OCI-LY3 (cell line): ENCODE results near the gene PREB.

ENCODE experiments used
- H2AFZ ChIP-seq: fragments of 200-600, 300-600 bp; shearing (Covaris generic); 2 replicates; pipeline ENCODE4 v1.6.0; 2014; ENCODE audit warnings: antibody characterized with exemption, low read depth, low read length
- H3K27ac ChIP-seq: fragments of 200-600, 300-600 bp; sonication (generic); 2 replicates; pipeline ENCODE4 v1.5.1; 2014; ENCODE audit warnings: mild to moderate bottlenecking, low read length, moderate library complexity, mixed read lengths
- H3K27me3 ChIP-seq: fragments of 200-600, 300-600 bp; sonication (generic); 2 replicates; pipeline ENCODE4 v1.6.1; 2014; ENCODE audit warnings: low read depth, low read length, mixed read lengths
- H3K36me3 ChIP-seq: fragments of 200-600, 300-600 bp; sonication (generic); replicated peaks from 2 replicates; pipeline ENCODE3; 2014; ENCODE audit warnings: low read depth, low read length, mixed read lengths
- H3K4me1 ChIP-seq: fragments of 300-600, 200-600 bp; sonication (generic); 2 replicates; pipeline ENCODE4 v1.6.1; 2014; ENCODE audit warnings: low read length, mixed read lengths
- H3K4me2 ChIP-seq: fragments of 200-600, 300-600 bp; sonication (generic); 2 replicates; pipeline ENCODE4 v1.6.1; 2014; ENCODE audit warnings: low read length, mixed read lengths
- H3K4me3 ChIP-seq: fragments of 300-600, 200-600 bp; sonication (generic); 2 replicates; pipeline ENCODE4 v1.5.1; 2014; ENCODE audit warnings: antibody characterized with exemption, mild to moderate bottlenecking, low read length, moderate library complexity
- H3K79me2 ChIP-seq: fragments of 300-600, 200-600 bp; shearing (Covaris generic); 2 replicates; pipeline ENCODE4 v1.6.1; 2014; ENCODE audit warnings: mild to moderate bottlenecking, low read length, mixed read lengths
- H3K9ac ChIP-seq: fragments of 300-600, 200-600 bp; shearing (Covaris generic); 2 replicates; pipeline ENCODE4 v1.6.0; 2014; ENCODE audit warnings: mild to moderate bottlenecking, low read length, moderate library complexity
- H3K9me3 ChIP-seq: fragments of 200-600, 300-600 bp; shearing (Covaris generic); 2 replicates; pipeline ENCODE4 v1.6.1; 2014; ENCODE audit warnings: low read length, mixed read lengths; ENCODE audit not compliant: insufficient read depth
- H4K20me1 ChIP-seq: fragments of 200-600, 300-600 bp; sonication (generic); 2 replicates; pipeline ENCODE4 v1.6.1; 2016; ENCODE audit warnings: low read length, mixed read lengths; ENCODE audit not compliant: insufficient read depth
- EZH2phosphoT487 ChIP-seq: fragments of 200-600 bp; shearing (Covaris generic); IDR thresholded peaks from 2 replicates; pipeline ENCODE4 v1.6.1; 2018; ENCODE audit warnings: antibody characterized with exemption, mixed run types, low read depth
- TF ChIP-seq, protein P1 (sequence below): fragments of 200-600, 300-600 bp; sonication (generic); IDR thresholded peaks from 2 replicates; pipeline ENCODE4 v1.5.1; 2014; ENCODE audit warnings: antibody characterized with exemption, low read length, low read depth

PREB gene

DNA sequence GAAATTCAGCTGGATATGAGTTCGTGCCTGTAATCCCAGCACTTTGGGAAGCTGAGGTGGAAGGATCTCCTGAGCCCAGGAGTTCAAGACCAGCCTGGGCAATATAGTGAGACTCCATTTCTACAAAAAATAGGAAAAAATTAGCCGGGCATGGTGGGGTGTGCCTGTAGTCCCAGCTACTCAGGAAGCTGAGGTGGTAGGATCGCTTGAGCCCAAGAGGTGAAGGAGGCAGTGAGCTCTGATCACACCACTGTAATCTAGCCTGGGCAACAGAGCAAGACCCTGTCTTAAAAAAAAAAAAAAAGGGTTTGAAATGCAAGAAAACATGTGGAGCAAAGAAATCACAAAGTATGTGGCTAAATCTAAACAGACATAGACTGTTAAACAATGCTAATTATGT, 25.4 kb downstream of the PREB start:
- Histone ChIP-seq H2AFZ (no peak overlapping the region), H4K20me1 (no peaks in the 10 kb centered on the region), H3K4me3 (no peak overlapping the region), H3K9ac (no peak overlapping the region), H3K4me1 (no peaks in the 10 kb centered on the region), H3K4me2 (no peak overlapping the region), H3K79me2 (no peaks in the 10 kb centered on the region), H3K27me3 (no peaks in the 10 kb centered on the region), H3K36me3 (no peaks in the 10 kb centered on the region), H3K9me3 (no peaks in the 10 kb centered on the region), H3K27ac (no peak overlapping the region)
- TF ChIP-seq, protein P1, sequence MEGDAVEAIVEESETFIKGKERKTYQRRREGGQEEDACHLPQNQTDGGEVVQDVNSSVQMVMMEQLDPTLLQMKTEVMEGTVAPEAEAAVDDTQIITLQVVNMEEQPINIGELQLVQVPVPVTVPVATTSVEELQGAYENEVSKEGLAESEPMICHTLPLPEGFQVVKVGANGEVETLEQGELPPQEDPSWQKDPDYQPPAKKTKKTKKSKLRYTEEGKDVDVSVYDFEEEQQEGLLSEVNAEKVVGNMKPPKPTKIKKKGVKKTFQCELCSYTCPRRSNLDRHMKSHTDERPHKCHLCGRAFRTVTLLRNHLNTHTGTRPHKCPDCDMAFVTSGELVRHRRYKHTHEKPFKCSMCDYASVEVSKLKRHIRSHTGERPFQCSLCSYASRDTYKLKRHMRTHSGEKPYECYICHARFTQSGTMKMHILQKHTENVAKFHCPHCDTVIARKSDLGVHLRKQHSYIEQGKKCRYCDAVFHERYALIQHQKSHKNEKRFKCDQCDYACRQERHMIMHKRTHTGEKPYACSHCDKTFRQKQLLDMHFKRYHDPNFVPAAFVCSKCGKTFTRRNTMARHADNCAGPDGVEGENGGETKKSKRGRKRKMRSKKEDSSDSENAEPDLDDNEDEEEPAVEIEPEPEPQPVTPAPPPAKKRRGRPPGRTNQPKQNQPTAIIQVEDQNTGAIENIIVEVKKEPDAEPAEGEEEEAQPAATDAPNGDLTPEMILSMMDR: no peak
- no peak for TF ChIP-seq EZH2phosphoT487

DNA sequence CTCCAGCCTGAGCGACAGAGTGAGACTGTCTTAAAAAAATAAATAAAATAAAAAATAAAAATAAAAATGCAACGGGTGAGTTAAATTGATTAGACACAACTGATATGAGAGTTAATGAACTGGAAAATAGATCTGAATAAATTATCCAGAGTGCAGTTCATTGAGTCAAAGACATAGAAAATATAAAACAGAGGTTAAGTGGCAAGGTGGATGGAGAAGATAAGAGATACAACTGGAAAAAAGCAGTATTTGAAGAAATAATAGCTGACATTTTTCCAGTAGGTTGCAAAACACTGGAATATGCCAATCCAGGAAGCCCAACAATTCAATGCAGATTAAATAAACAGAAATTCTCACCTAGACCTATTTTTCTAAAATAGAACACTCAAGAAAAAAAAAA, 26.2 kb downstream of the PREB start:
- H2AFZ ChIP-seq: no peak overlapping the region
- no peaks in the 10 kb centered on the region for H3K9me3 ChIP-seq
- no peaks in the 10 kb centered on the region for H3K79me2 ChIP-seq
- H3K27me3 ChIP-seq: no peaks in the 10 kb centered on the region
- H3K9ac ChIP-seq: no peak overlapping the region
- no peak overlapping the region for H3K4me2 ChIP-seq
- H3K27ac ChIP-seq: no peak overlapping the region
- H3K36me3 ChIP-seq: no peaks in the 10 kb centered on the region
- no peaks in the 10 kb centered on the region for H3K4me1 ChIP-seq
- H4K20me1 ChIP-seq: no peaks in the 10 kb centered on the region
- TF ChIP-seq EZH2phosphoT487: no peak
- TF ChIP-seq, protein P1: no peak
- no peak overlapping the region for H3K4me3 ChIP-seq

DNA sequence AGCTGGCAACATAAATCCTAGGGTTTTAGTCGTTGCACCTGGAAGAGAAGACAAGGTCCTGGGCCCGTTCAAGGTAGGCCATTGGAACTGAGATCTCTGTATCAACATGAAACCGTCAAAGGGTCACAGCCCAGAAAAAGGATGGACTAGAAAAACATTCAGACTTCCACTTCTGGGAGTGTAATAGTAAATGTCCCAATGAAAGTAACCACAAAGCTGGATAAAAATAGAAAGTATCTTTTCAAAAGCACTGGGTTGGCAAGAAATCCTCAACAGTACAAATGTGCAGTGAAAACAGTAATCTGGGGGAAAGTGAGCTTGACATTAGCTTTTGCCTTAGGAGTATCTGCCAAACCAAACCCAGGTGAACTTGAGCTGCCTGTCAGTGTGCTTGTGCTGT, 28.5 kb downstream of the PREB start:
- Histone ChIP-seq H3K36me3 (no peaks in the 10 kb centered on the region), H3K9me3 (no peaks in the 10 kb centered on the region), H3K4me2 (no peak overlapping the region), H3K4me3 (no peak overlapping the region), H3K79me2 (no peaks in the 10 kb centered on the region), H4K20me1 (no peaks in the 10 kb centered on the region), H3K27me3 (no peaks in the 10 kb centered on the region), H3K27ac (no peak overlapping the region), H2AFZ (no peak overlapping the region), H3K9ac (no peak overlapping the region), H3K4me1 (no peaks in the 10 kb centered on the region)
- TF ChIP-seq EZH2phosphoT487: no peak
- TF ChIP-seq, protein P1: no peak

GRCh38 chr2:27102329-27102728, 32.1 kb downstream of the PREB start:
- Histone ChIP-seq H3K27me3 (no peaks in the 10 kb centered on the region), H3K79me2 (no peaks in the 10 kb centered on the region), H3K27ac (no peak overlapping the region), H3K4me1 (no peaks in the 10 kb centered on the region), H3K9me3 (no peaks in the 10 kb centered on the region), H3K9ac (no peak overlapping the region), H2AFZ (no peak overlapping the region), H4K20me1 (no peaks in the 10 kb centered on the region), H3K4me3 (no peak overlapping the region), H3K4me2 (no peak overlapping the region), H3K36me3 (no peaks in the 10 kb centered on the region)
- TF ChIP-seq, protein P1: no peak
- no peak for TF ChIP-seq EZH2phosphoT487
